Neural cell (in vitro differentiated cells): Measurements from ENCODE around the gene ANXA9. TPM values are rescaled to one million over a fixed set of nuclear protein-coding genes. Genes with fewer than 3 reads are reported as not detected.

Experiments used
- H2AFZ ChIP-seq: fragments of 200-600, 300-800 bp; sonication (generic), shearing (Covaris generic); 2 replicates; pipeline ENCODE4 v1.6.0; 2014; ENCODE audit warnings: low read depth, mild to moderate bottlenecking, antibody characterized with exemption, low read length, moderate library complexity
- H3F3A ChIP-seq: fragments of 200-600 bp; shearing (Covaris generic); 2 replicates; pipeline ENCODE4 v1.6.1; 2016; ENCODE audit warnings: mild to moderate bottlenecking, moderate library complexity, mixed read lengths, antibody characterized with exemption, low read length; ENCODE audit not compliant: insufficient read depth, poor library complexity, severe bottlenecking
- H3K27ac ChIP-seq: fragments of 200-600, 300-800 bp; sonication (generic), shearing (Covaris generic); 2 replicates; pipeline ENCODE4 v1.5.1; 2014; ENCODE audit warnings: mild to moderate bottlenecking, low read length, moderate library complexity
- H3K27me3 ChIP-seq: fragments of 300-800, 200-600 bp; sonication (generic), shearing (Covaris generic); 2 replicates; pipeline ENCODE4 v1.6.0; 2014; ENCODE audit warnings: mild to moderate bottlenecking, low read depth, low read length, moderate library complexity; ENCODE audit not compliant: insufficient read depth
- H3K36me3 ChIP-seq: fragments of 300-800, 200-600 bp; sonication (generic), shearing (Covaris generic); 2 replicates; pipeline ENCODE4 v1.5.1; 2014; ENCODE audit warnings: mild to moderate bottlenecking, antibody characterized with exemption, low read length, moderate library complexity; ENCODE audit not compliant: insufficient read depth
- H3K4me2 ChIP-seq: fragments of 300-800, 200-600 bp; sonication (generic), shearing (Covaris generic); 2 replicates; pipeline ENCODE4 v1.6.0; 2014; ENCODE audit warnings: mild to moderate bottlenecking, low read length
- H3K4me3 ChIP-seq: fragments of 300-800, 200-600 bp; sonication (generic), shearing (Covaris generic); 2 replicates; pipeline ENCODE4 v1.5.1; 2014; ENCODE audit warnings: mild to moderate bottlenecking, low read length, moderate library complexity
- H3K79me2 ChIP-seq: fragments of 200-600 bp; shearing (Covaris generic); replicated peaks from 2 replicates; pipeline ENCODE4 v1.6.0; 2014; ENCODE audit warnings: mild to moderate bottlenecking, low read length, moderate library complexity; ENCODE audit not compliant: insufficient read depth
- H3K9ac ChIP-seq: fragments of 300-800, 200-600 bp; sonication (generic), shearing (Covaris generic); 2 replicates; pipeline ENCODE4 v1.6.1; 2016; ENCODE audit warnings: mild to moderate bottlenecking, low read length, mixed read lengths
- H3K9me2 ChIP-seq: fragments of 200-600 bp; shearing (Covaris generic); 2 replicates; pipeline ENCODE4 v1.6.1; 2016; ENCODE audit warnings: mild to moderate bottlenecking, low read length, mixed read lengths; ENCODE audit not compliant: insufficient read depth
- H3K9me3 ChIP-seq: fragments of 200-600, 300-800 bp; sonication (generic), shearing (Covaris generic); 2 replicates; pipeline ENCODE4 v1.6.1; 2016; ENCODE audit warnings: mild to moderate bottlenecking, mixed run types, low read length, moderate library complexity, mixed read lengths
- H4K20me1 ChIP-seq: fragments of 200-600 bp; shearing (Covaris generic); 2 replicates; pipeline ENCODE4 v1.6.1; 2016; ENCODE audit warnings: mild to moderate bottlenecking, mixed run types; ENCODE audit not compliant: insufficient read depth
- CTCF ChIP-seq: fragments of 450-650 bp; IDR thresholded peaks from 2 replicates; pipeline ENCODE4 v1.5.1; 2014; ENCODE audit warnings: antibody characterized with exemption, mild to moderate bottlenecking, moderate library complexity; ENCODE audit not compliant: poor library complexity, severe bottlenecking
- EP300 ChIP-seq: fragments of 450-650 bp; conservative IDR thresholded peaks from 2 replicates; pipeline ENCODE4 v1.6.1; 2014; ENCODE audit warnings: antibody characterized with exemption, mild to moderate bottlenecking, moderate library complexity; ENCODE audit not compliant: poor library complexity, severe bottlenecking
- EZH2 ChIP-seq: fragments of 200-600, 300-800 bp; shearing (Covaris generic), sonication (generic); IDR thresholded peaks from 2 replicates; pipeline ENCODE4 v1.6.1; 2014; ENCODE audit warnings: antibody characterized with exemption, low read length, borderline replicate concordance, mild to moderate bottlenecking; ENCODE audit not compliant: insufficient read depth, poor library complexity, severe bottlenecking
- MXI1 ChIP-seq: fragments of 450-650 bp; conservative IDR thresholded peaks from 2 replicates; pipeline ENCODE4 v1.6.1; 2014; ENCODE audit warnings: antibody characterized with exemption, mild to moderate bottlenecking; ENCODE audit not compliant: poor library complexity, severe bottlenecking
- POLR2AphosphoS5 ChIP-seq: IDR thresholded peaks from 2 replicates; pipeline ENCODE4 v1.6.1; 2012
- RAD21 ChIP-seq: fragments of 450-650 bp; conservative IDR thresholded peaks from 2 replicates; pipeline ENCODE4 v1.6.1; 2014; ENCODE audit warnings: antibody characterized with exemption, mild to moderate bottlenecking, moderate library complexity
- SMC3 ChIP-seq: fragments of 450-650 bp; conservative IDR thresholded peaks from 2 replicates; pipeline ENCODE4 v1.6.1; 2014; ENCODE audit warnings: antibody characterized with exemption, mild to moderate bottlenecking, moderate library complexity; ENCODE audit not compliant: poor library complexity
- TAF1 ChIP-seq: IDR thresholded peaks from 2 replicates; pipeline ENCODE4 v1.6.1; 2012; ENCODE audit warnings: low read depth
- polyA plus RNA-seq: library from polyadenylated mRNA; depleted of rRNA; stranded (reverse); fragments of >200 nt; gene quantifications from 2 replicates; pipeline ENCODE4 v1.2.3, GENCODE V29; 2014
- TF ChIP-seq, protein P1 (sequence below): IDR thresholded peaks from 2 replicates; pipeline ENCODE4 v1.6.1; 2012; ENCODE audit warnings: borderline replicate concordance

Gene ANXA9
- polyA plus RNA-seq, 1 donor from 2014 or later = not detected

- Histone ChIP-seq H3K9me3 (no peaks in the 10 kb centered on the region), H3K27me3 (no peaks in the 10 kb centered on the region), H3F3A (no peaks in the 10 kb centered on the region), H3K9ac (no peak overlapping the region), H3K36me3 (no peaks in the 10 kb centered on the region), H2AFZ (no peak overlapping the region), H4K20me1 (no peaks in the 10 kb centered on the region), H3K4me2 (no peak overlapping the region), H3K9me2 (no peaks in the 10 kb centered on the region), H3K79me2 (no peaks in the 10 kb centered on the region), H3K4me3 (no peak overlapping the region), H3K27ac (no peak overlapping the region)
- no peak for TF ChIP-seq EZH2
- TF ChIP-seq CTCF = no peak
- TF ChIP-seq EP300 = no peak
- no peak for TF ChIP-seq TAF1
- TF ChIP-seq POLR2AphosphoS5 = no peak
- TF ChIP-seq, protein P1, sequence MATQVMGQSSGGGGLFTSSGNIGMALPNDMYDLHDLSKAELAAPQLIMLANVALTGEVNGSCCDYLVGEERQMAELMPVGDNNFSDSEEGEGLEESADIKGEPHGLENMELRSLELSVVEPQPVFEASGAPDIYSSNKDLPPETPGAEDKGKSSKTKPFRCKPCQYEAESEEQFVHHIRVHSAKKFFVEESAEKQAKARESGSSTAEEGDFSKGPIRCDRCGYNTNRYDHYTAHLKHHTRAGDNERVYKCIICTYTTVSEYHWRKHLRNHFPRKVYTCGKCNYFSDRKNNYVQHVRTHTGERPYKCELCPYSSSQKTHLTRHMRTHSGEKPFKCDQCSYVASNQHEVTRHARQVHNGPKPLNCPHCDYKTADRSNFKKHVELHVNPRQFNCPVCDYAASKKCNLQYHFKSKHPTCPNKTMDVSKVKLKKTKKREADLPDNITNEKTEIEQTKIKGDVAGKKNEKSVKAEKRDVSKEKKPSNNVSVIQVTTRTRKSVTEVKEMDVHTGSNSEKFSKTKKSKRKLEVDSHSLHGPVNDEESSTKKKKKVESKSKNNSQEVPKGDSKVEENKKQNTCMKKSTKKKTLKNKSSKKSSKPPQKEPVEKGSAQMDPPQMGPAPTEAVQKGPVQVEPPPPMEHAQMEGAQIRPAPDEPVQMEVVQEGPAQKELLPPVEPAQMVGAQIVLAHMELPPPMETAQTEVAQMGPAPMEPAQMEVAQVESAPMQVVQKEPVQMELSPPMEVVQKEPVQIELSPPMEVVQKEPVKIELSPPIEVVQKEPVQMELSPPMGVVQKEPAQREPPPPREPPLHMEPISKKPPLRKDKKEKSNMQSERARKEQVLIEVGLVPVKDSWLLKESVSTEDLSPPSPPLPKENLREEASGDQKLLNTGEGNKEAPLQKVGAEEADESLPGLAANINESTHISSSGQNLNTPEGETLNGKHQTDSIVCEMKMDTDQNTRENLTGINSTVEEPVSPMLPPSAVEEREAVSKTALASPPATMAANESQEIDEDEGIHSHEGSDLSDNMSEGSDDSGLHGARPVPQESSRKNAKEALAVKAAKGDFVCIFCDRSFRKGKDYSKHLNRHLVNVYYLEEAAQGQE = no peak
- TF ChIP-seq SMC3 = no peak
- no peak for TF ChIP-seq MXI1
- no peak for TF ChIP-seq RAD21
Measured at GRCh38 chr1:151035167-151035566, 53.1 kb downstream of the ANXA9 start.

GRCh38 chr1:151036356-151036755 lies 54.3 kb downstream of the ANXA9 start, which contains the start of gene BNIPL:
BNIPL (plus strand) TSS chr1:151036586; CDS start chr1:151036726, 140 bp downstream.
- Histone ChIP-seq H2AFZ (no peak within 1 kb of the TSS), H3K9ac (no peak within 1 kb of the TSS), H3K4me3 (no peak within 1 kb of the TSS), H3K9me2 (no peaks in the 10 kb centered on the region), H3K36me3 (no peaks in the 10 kb centered on the region), H4K20me1 (no peaks in the 10 kb centered on the region), H3K27ac (no peak within 1 kb of the TSS), H3F3A (no peaks in the 10 kb centered on the region), H3K79me2 (no peaks in the 10 kb centered on the region), H3K4me2 (no peak within 1 kb of the TSS), H3K27me3 (no peaks in the 10 kb centered on the region), H3K9me3 (no peaks in the 10 kb centered on the region)
- TF ChIP-seq TAF1 (no peak), POLR2AphosphoS5 (no peak), SMC3 (no peak), CTCF (no peak), EZH2 (no peak), MXI1 (no peak), RAD21 (no peak), EP300 (no peak)
- TF ChIP-seq, protein P1 = no peak
